ENCODE results near the gene PIGT.

DNA sequence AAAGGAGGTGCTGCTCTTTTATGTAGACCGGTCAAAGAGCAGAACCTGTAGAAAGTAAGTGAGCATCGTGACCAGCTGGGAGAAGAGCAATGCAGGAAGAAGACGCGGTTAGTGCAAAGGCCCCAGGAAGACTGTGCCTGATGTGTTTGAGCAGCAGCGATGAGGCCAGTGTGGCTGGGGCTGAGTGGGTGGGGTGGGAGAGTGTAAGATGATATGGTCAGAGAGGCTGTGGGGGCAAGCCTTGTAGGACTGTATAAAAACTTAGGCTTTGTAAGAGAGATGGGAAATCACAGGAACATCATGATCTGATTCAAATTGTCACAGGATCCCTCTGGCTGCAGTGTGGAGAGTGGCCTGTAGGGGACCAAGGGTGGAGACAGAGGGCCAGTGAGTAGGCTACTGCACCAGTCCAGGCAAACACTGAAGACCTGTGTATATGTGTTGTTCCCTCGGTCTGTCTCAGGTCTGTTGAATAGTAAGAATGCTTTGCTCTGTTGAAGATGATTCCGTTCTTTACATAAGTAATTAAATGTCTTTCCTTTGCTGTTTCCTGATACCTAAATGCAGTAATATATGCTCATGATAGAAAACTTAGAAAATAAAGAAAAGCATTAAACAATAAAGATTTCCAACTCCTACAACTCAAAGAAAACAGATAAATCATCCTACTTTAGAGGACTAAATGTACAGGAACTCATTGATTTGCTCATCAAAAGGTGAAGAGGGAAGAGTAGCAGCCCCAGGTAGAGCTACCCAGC is 30.0 kb downstream of the PIGT start:
- TF ChIP-seq ELF4 (IDR thresholded peaks at IDR 0.05) = no peak
- no peak for TF ChIP-seq FOXA1 (IDR thresholded peaks at IDR 0.05)
- TF ChIP-seq NFRKB (IDR thresholded peaks at IDR 0.05) = no peak
